Fibroblast of mammary gland (primary cell): ENCODE data around the gene AFAP1.

Source experiments
- DNase-seq: peaks from one replicate; pipeline ENCODE4 v3.0.0-alpha.2; 2010; ENCODE audit warnings: low read depth
- H3K4me3 ChIP-seq: 2 replicates; pipeline ENCODE4 v1.5.1; 2011; ENCODE audit warnings: low read depth, mild to moderate bottlenecking, low read length, moderate library complexity; ENCODE audit not compliant: control insufficient read depth
- CTCF ChIP-seq: conservative IDR thresholded peaks from 2 replicates; pipeline ENCODE4 v1.5.1; 2011; ENCODE audit warnings: low read depth, low read length, inconsistent platforms; ENCODE audit not compliant: control insufficient read depth, insufficient read depth

AFAP1 gene

GRCh38 chr4:7785017-7785416 is 154.6 kb downstream of the AFAP1 start:
- DNase-seq: peak; percentile 83
- no peak overlapping the region for H3K4me3 ChIP-seq
- no peak for TF ChIP-seq CTCF

- DNase-seq: no peak
- no peak overlapping the region for H3K4me3 ChIP-seq
- no peak for TF ChIP-seq CTCF
Measured at GRCh38 chr4:7784131-7784870, 155.4 kb downstream of the AFAP1 start.

- DNase-seq: no peak
- H3K4me3 ChIP-seq: no peak overlapping the region
- no peak for TF ChIP-seq CTCF
Measured at GRCh38 chr4:7783541-7783940, 156.1 kb downstream of the AFAP1 start.

- H3K4me3 ChIP-seq: no peak overlapping the region
- TF ChIP-seq CTCF: no peak
- peak; percentile 59 for DNase-seq
Measured at GRCh38 chr4:7782783-7783182, 156.9 kb downstream of the AFAP1 start.

GRCh38 chr4:7781993-7782392 is 157.7 kb downstream of the AFAP1 start:
- no peak overlapping the region for H3K4me3 ChIP-seq
- no peak for DNase-seq
- no peak for TF ChIP-seq CTCF

GRCh38 chr4:7781366-7781765 is 158.3 kb downstream of the AFAP1 start:
- no peak overlapping the region for H3K4me3 ChIP-seq
- DNase-seq: peak; percentile 64
- TF ChIP-seq CTCF: no peak
